NCI-H2227 (cell line): Measurements from ENCODE around the gene NOL7.

ENCODE experiments used
- DNase-seq: peaks from one replicate; lab custom pipeline; 2025; ENCODE audit not compliant: unreplicated experiment; lab: John Stamatoyannopoulos, UW

NOL7 gene

GRCh38 chr6:13593720-13594119, 21.4 kb upstream of the NOL7 start:
- no peak for DNase-seq

GRCh38 chr6:13597073-13597472, 18.1 kb upstream of the NOL7 start:
- no peak for DNase-seq

GRCh38 chr6:13600036-13600435, 15.1 kb upstream of the NOL7 start:
- no peak for DNase-seq

GRCh38 chr6:13604135-13604534, 11.0 kb upstream of the NOL7 start:
- DNase-seq = no peak

GRCh38 chr6:13604546-13605416, 10.4 kb upstream of the NOL7 start:
- DNase-seq = no peak

- DNase-seq = no peak
Observed at GRCh38 chr6:13605634-13606033, 9.5 kb upstream of the NOL7 start.

GRCh38 chr6:13611715-13612114, 3.4 kb upstream of the NOL7 start:
- no peak for DNase-seq

- no peak for DNase-seq
Observed at GRCh38 chr6:13613029-13613594, 2.0 kb upstream of the NOL7 start.

GRCh38 chr6:13614126-13614925, 809 bp upstream of the NOL7 start:
- DNase-seq = peak; percentile 76

GRCh38 chr6:13615792-13616120, 621 bp downstream of the NOL7 start:
- peak; percentile 53 for DNase-seq

GRCh38 chr6:13617066-13617465, 1.9 kb downstream of the NOL7 start:
- DNase-seq = no peak

- DNase-seq = peak; percentile 50
Observed at GRCh38 chr6:13624871-13625288, 9.7 kb downstream of the NOL7 start.

GRCh38 chr6:13629459-13630116, 14.5 kb downstream of the NOL7 start:
- DNase-seq = no peak

- DNase-seq = no peak
Observed at GRCh38 chr6:13630499-13630898, 15.4 kb downstream of the NOL7 start.

GRCh38 chr6:13633343-13633742, 18.2 kb downstream of the NOL7 start:
- DNase-seq = no peak

GRCh38 chr6:13635948-13636658, 21.0 kb downstream of the NOL7 start:
- DNase-seq = no peak

- DNase-seq = no peak
Observed at GRCh38 chr6:13638014-13638413, 22.9 kb downstream of the NOL7 start.

- no peak for DNase-seq
Observed at GRCh38 chr6:13638626-13639025, 23.5 kb downstream of the NOL7 start.

GRCh38 chr6:13641315-13641714, 26.2 kb downstream of the NOL7 start:
- DNase-seq = no peak

- DNase-seq = no peak
Observed at GRCh38 chr6:13643125-13643524, 28.0 kb downstream of the NOL7 start.

- no peak for DNase-seq
Observed at GRCh38 chr6:13648850-13649249, 33.7 kb downstream of the NOL7 start.
